PC-3 (cell line): Measurements from ENCODE around the gene GPC6.

ENCODE experiments used
- EZH2phosphoT487 ChIP-seq: fragments of 300-600 bp; sonication (generic); IDR thresholded peaks from 2 replicates; pipeline ENCODE4 v1.6.1; 2018; ENCODE audit warnings: mild to moderate bottlenecking, antibody characterized with exemption, low read length, borderline replicate concordance
- TF ChIP-seq, protein P1 (sequence below): fragments of 300-600 bp; sonication (generic); conservative IDR thresholded peaks from 2 replicates; pipeline ENCODE4 v1.5.1; 2017; ENCODE audit warnings: antibody characterized with exemption, low read depth, mild to moderate bottlenecking, low read length

DNA sequence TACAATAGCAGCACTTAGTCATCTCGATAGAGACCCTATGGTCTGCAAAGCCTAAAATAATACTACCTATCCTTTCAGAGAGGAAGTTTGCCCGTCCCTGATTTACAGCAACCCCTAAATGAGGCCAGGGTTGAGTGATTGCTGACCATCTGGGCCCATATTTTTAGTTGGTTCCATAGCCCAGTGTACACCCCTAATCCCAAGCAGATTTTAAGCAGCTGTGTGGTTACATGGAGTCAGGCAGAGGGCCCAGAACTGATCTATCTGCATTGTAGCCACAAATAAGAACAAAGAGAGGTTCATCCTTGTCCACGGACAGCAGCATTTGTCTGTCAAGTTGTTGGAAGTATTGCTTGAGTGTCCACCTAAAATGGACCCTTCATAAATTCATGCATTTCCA is 1104.7 kb downstream of the GPC6 start:
- no peak for TF ChIP-seq EZH2phosphoT487
- TF ChIP-seq, protein P1, sequence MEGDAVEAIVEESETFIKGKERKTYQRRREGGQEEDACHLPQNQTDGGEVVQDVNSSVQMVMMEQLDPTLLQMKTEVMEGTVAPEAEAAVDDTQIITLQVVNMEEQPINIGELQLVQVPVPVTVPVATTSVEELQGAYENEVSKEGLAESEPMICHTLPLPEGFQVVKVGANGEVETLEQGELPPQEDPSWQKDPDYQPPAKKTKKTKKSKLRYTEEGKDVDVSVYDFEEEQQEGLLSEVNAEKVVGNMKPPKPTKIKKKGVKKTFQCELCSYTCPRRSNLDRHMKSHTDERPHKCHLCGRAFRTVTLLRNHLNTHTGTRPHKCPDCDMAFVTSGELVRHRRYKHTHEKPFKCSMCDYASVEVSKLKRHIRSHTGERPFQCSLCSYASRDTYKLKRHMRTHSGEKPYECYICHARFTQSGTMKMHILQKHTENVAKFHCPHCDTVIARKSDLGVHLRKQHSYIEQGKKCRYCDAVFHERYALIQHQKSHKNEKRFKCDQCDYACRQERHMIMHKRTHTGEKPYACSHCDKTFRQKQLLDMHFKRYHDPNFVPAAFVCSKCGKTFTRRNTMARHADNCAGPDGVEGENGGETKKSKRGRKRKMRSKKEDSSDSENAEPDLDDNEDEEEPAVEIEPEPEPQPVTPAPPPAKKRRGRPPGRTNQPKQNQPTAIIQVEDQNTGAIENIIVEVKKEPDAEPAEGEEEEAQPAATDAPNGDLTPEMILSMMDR: no peak
